Mucosa of descending colon (tissue), 3 donors: ENCODE results near the gene BARX2. TPM values are rescaled to one million over a fixed set of nuclear protein-coding genes. Genes with fewer than 3 reads are reported as not detected.
A peak's percentile ranks its signal among the peaks of the same experiment; 100 is the strongest.

Source experiments
- ATAC-seq: fragments of 200-7000 bp; cut with Tn5 transposase; one replicate; pipeline ENCODE4 v1.9.1; 2020; ENCODE audit warnings: mild to moderate bottlenecking, moderate library complexity
- DNase-seq, 3 donors: peaks; one replicate each; pipeline ENCODE4 v3.0.0-alpha.2; 2020
- H3K36me3 ChIP-seq: fragments of 200-600 bp; one replicate; pipeline ENCODE4 v1.8.0; 2021; ENCODE audit warnings: low read depth, mild to moderate bottlenecking
- H3K4me1 ChIP-seq: fragments of 200-600 bp; one replicate; pipeline ENCODE4 v1.8.0; 2021; ENCODE audit warnings: low read depth, mild to moderate bottlenecking
- H3K4me3 ChIP-seq: fragments of 200-600 bp; one replicate; pipeline ENCODE4 v1.8.0; 2021; ENCODE audit warnings: mild to moderate bottlenecking
- H3K9me3 ChIP-seq: fragments of 200-600 bp; one replicate; pipeline ENCODE4 v1.8.0; 2021; ENCODE audit warnings: mild to moderate bottlenecking
- intact Hi-C, 2 donors: fragments of 100-400 bp; cut with DNase I in 1 of 2; cut with micrococcal nuclease in 1 of 2; formaldehyde crosslinking; loops; one replicate each; pipeline versions ENCODE4 v1.11.0 to v1.11.1; 2022; cut with DNase I, micrococcal nuclease
- total RNA-seq, 3 donors: library from RNA; stranded (reverse); fragmentation: NEBNext Ultra II Directional in 2 of 3; extraction: Animal tissue kit (Norgen Biotek cat#: 25700) in 2 of 3; gene quantifications; one replicate each; pipeline versions ENCODE4 v1.2.1 to v1.2.4, GENCODE V29; 2021 to 2023
- TF ChIP-seq, protein P1 (sequence below): fragments of 200-600 bp; IDR thresholded peaks from one replicate; pipeline ENCODE4 v1.8.0; 2022; ENCODE audit warnings: antibody characterized with exemption, mild to moderate bottlenecking
- donor health status: DM: no; HTN: no; CAD: no; lungs with moderate emphysema.
- donor health status: DM: no; HTN: no; CAD: no.
- donor health status: DM: no; HTN: yes; CAD: no.

Gene BARX2
- total RNA-seq, 3 donors from 2014 or later, result 10.8 to 25.6 (median 24.6) TPM

DNA sequence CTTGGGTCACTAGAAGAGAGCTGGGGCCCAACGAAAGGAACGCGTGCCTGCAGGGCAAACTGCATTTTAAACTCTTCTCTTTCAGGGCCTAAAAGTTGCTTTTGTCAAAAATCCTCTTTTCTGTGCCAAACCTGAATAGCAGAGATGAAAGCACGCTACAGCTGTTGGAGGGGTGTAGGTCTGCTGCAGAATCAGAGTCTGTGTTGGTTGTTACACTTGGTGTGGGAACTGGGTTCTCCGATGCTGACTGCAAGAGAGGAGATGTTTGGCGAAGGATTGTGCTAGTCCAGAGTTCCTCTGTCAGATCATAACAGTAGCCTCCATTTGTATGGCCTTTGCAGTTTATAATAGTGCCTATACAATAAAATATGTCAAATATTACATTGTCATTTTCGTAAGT is 41.8 kb downstream of the BARX2 start:
- intact Hi-C loops, result no loop called here
- no peak for DNase-seq
- Histone ChIP-seq H3K36me3 (no peaks in the 10 kb centered on the region), H3K9me3 (no peaks in the 10 kb centered on the region), H3K4me1 (peaks cover 24% of the 10 kb centered on the region), H3K4me3 (no peak overlapping the region)
- TF ChIP-seq, protein P1, sequence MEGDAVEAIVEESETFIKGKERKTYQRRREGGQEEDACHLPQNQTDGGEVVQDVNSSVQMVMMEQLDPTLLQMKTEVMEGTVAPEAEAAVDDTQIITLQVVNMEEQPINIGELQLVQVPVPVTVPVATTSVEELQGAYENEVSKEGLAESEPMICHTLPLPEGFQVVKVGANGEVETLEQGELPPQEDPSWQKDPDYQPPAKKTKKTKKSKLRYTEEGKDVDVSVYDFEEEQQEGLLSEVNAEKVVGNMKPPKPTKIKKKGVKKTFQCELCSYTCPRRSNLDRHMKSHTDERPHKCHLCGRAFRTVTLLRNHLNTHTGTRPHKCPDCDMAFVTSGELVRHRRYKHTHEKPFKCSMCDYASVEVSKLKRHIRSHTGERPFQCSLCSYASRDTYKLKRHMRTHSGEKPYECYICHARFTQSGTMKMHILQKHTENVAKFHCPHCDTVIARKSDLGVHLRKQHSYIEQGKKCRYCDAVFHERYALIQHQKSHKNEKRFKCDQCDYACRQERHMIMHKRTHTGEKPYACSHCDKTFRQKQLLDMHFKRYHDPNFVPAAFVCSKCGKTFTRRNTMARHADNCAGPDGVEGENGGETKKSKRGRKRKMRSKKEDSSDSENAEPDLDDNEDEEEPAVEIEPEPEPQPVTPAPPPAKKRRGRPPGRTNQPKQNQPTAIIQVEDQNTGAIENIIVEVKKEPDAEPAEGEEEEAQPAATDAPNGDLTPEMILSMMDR, result no peak
- no peak for ATAC-seq

DNA sequence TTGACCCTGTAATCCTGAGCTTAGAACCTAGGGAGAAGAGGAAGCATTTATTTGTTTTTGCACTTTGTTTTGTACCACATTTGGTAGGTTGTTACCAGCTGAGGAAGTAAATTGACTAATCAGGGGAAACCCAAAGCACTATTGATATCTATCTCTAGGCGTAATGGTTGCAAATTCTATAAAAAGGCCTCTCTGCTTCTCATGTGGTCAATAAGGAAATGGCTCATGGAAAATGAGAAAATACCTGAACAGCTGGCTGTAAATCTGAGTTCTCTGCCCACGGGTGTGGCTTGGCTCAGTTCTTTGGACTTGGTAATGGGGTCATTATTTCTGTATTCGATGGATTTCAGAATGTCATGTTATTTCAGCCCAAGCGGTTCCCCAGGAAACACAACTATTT is 42.4 kb downstream of the BARX2 start:
- TF ChIP-seq, protein P1, result no peak
- peak; percentile 81 for ATAC-seq

DNA sequence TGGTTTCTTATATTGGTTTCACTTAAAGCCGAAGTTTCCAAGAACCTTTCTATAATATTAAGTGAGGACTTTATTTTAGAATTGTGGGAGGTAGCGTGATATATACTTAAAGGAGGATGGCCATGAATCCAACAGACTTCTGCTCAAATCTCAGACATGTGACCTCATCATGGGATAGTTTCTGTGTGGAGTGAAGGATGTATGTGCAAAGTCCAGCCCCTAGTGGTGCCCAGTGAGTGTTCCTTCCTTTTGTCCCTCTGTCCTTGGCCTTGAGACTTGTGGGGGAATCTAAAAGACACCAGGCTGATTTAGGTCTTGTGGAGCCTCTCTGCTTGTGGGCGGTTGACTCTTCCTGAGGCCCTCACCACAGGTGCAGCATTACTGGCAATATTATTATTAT is 43.7 kb downstream of the BARX2 start:
- no peak for DNase-seq
- Histone ChIP-seq H3K36me3 (no peaks in the 10 kb centered on the region), H3K4me1 (peaks cover 15% of the 10 kb centered on the region), H3K9me3 (no peaks in the 10 kb centered on the region), H3K4me3 (no peak overlapping the region)
- TF ChIP-seq, protein P1, result no peak
- intact Hi-C loops, result no loop called here
- ATAC-seq, result no peak

More for the DNA sequence above, 42.4 kb downstream of the BARX2 start:
- Histone ChIP-seq H3K9me3 (no peaks in the 10 kb centered on the region), H3K36me3 (no peaks in the 10 kb centered on the region), H3K4me3 (no peak overlapping the region), H3K4me1 (peaks cover 24% of the 10 kb centered on the region)
- peak in 1 of 3 donors; percentile 73 for DNase-seq
- intact Hi-C loops, result no loop called here

DNA sequence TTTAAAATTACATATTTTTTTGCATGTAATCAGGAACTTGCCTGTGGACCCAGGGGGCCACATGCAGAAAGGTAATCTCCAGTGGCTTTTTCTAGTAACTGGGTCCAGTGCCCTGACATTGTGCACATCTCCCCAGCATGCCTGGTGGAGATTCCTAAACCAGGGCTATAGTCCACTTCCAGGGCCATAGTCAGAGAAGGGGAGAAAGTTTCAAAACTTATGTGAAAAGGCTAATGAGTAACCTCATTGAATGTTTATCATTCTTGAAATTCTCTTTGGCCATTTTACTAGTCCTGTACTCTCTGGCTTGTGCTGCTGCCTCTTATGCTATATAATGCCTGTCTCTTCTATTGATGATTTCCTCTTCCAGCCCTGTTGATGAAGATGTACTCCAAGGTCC is 47.8 kb downstream of the BARX2 start:
- TF ChIP-seq, protein P1, result no peak
- Histone ChIP-seq H3K4me3 (no peak overlapping the region), H3K36me3 (no peaks in the 10 kb centered on the region), H3K4me1 (peaks cover 8% of the 10 kb centered on the region), H3K9me3 (no peaks in the 10 kb centered on the region)
- ATAC-seq (no peak), DNase-seq (no peak)
- intact Hi-C loops, result no loop called here

DNA sequence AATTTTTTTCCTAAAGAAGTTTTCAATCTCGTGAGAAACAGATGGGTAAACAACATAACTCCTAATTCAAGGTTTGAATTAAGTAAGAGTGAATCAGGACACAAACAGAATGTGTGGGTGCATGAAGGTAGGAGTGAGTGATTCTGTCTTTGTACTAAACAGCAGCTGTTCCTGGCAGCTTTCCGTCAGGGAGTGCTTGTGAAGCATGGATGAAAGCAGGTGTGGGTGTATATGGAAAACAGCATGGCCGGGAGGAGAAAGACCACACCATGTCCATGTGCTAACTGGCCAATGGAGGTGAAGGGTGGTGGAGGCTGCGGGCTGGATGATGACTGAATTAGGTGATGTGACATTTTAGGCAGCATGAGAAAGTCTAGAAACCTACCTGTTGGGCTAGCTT is 49.6 kb downstream of the BARX2 start:
- TF ChIP-seq, protein P1, result no peak
- H3K4me1 ChIP-seq, result peaks cover 7% of the 10 kb centered on the region
- ATAC-seq, result no peak
- no peak for DNase-seq
- H3K9me3 ChIP-seq, result no peaks in the 10 kb centered on the region
- no peaks in the 10 kb centered on the region for H3K36me3 ChIP-seq
- intact Hi-C loops, result no loop called here
- no peak overlapping the region for H3K4me3 ChIP-seq

DNA sequence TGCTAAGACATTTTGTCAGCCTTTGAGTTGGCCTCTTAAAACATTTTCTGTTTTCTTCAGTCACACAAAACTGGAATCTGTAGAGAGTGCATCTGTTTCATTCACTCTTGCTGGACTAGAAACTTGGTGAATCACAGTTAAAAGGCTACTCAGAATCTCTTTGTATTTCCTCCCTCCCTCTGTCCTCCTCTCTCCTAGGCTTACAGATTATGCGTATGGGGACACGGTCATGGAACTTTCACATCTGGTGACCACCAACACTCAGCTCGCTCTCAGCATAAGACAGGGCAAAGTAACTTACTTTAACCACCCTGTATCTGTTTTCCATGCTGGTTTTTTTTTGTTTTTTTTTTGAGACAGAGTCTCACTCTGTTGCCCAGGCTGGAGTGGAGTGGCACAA is 50.4 kb downstream of the BARX2 start:
- Histone ChIP-seq H3K4me3 (no peak overlapping the region), H3K4me1 (peaks cover 7% of the 10 kb centered on the region), H3K9me3 (no peaks in the 10 kb centered on the region), H3K36me3 (no peaks in the 10 kb centered on the region)
- intact Hi-C loops, result no loop called here
- no peak for DNase-seq
- TF ChIP-seq, protein P1, result no peak
- ATAC-seq, result no peak
